GM21619 (cell line): Measurements from ENCODE around the gene DSCAML1.

Experiments
- ATAC-seq: cut with Tn5 transposase; IDR thresholded peaks from one replicate; pipeline ENCODE4 v1.9.1; 2021; ENCODE audit not compliant: unreplicated experiment

Gene DSCAML1

GRCh38 chr11:117702946-117703598 lies 93.9 kb downstream of the DSCAML1 start:
- ATAC-seq: no peak

- ATAC-seq: no peak
Observed at GRCh38 chr11:117701781-117702180, 95.2 kb downstream of the DSCAML1 start.

- ATAC-seq: no peak
Observed at GRCh38 chr11:117700551-117700950, 96.5 kb downstream of the DSCAML1 start.

DNA sequence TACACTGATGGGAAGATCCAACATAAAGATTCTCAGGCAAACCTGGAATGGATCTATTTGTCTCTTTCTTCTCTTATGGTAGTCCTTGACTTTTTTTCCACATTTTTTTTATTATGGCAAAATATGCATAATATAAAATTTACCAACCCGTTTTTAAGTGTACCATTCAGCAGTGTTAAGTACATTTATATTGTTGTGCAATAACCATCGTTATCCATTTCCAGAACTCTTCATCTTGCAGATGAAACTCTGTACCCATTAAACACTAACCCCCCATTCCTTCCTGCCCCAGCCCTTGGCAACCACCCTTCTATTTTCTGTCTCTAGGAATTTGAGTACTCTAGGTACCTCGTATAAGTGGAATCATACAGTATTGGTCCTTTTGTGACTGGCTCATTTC lies 99.7 kb downstream of the DSCAML1 start:
- ATAC-seq: no peak

DNA sequence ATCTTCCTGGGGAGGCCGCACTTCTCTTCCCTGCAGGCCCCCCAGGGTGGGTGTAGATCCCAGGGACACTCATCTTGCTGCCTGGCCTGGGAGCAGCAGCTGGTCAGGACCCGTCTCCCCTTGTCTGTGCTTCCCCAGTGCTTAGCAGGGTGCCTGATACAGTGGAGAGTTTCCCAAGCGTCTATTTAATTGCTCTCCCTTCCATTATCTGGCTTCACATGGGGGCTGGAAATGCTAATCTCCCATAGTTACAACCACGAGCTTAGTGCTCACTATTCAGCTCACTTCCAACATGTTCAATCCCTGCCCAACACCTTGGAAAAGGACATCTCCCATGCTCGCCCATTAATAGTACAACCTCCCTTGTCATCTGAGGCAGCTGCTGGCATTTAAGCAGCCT lies 100.5 kb downstream of the DSCAML1 start:
- no peak for ATAC-seq

DNA sequence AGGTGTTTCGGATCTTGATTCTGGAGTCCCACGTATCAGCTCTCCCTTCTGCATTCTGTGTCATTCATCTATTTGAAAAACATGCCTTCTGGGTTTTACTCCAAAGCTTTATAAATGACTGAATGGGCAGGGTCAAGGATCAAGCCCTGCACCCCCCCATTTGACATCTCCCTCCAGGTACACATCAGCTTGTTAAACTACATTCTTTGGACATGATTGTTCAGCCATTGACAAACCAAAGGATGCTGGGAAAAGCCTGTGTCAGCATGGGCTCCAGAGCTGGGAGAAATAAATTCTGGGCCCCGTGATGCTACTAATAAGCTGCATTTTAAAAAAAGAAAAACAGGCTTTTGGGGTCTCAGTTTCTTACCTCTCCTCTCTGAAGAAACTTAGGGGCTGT lies 103.7 kb downstream of the DSCAML1 start:
- no peak for ATAC-seq

GRCh38 chr11:117691516-117691915 lies 105.5 kb downstream of the DSCAML1 start:
- ATAC-seq: no peak

DNA sequence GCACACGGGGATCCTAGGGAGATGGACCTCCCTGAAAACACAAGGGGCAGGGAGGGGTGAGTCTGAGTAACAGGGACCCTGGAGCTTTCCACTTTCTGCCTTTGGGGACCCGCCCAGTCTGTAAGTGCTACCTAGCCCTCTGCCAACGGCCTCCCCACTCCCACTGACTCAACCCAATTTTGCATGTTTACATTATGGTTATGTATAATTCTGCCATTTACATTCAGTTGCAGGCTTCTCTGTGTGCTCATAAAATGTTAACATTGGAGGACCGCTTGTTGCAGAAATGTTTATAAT lies 105.8 kb downstream of the DSCAML1 start:
- no peak for ATAC-seq

GRCh38 chr11:117690484-117691217 lies 106.4 kb downstream of the DSCAML1 start:
- no peak for ATAC-seq

GRCh38 chr11:117688255-117688797 lies 108.7 kb downstream of the DSCAML1 start:
- no peak for ATAC-seq

- ATAC-seq: no peak
Observed at GRCh38 chr11:117687776-117688175, 109.2 kb downstream of the DSCAML1 start.

GRCh38 chr11:117686711-117687110 lies 110.3 kb downstream of the DSCAML1 start:
- ATAC-seq: no peak

DNA sequence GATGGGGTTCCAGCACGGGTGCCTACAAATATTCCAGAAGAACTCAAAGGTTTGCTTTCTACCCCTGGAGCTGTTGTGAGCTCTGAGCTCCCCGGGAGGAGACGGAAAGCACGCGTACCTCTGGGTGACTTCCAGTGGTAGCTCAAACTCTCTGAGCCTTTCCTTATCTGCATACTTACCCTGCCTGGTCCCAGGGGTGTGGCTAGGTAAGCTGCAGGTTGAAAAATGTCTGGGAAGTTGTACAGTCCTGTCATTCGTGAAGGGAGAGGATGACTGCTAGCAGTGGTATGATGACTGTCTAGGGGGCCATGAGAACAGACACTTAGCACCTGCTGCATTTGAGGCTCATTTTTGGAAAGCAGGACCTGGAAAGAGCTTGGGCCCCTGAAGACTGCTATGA lies 111.5 kb downstream of the DSCAML1 start:
- ATAC-seq: no peak

DNA sequence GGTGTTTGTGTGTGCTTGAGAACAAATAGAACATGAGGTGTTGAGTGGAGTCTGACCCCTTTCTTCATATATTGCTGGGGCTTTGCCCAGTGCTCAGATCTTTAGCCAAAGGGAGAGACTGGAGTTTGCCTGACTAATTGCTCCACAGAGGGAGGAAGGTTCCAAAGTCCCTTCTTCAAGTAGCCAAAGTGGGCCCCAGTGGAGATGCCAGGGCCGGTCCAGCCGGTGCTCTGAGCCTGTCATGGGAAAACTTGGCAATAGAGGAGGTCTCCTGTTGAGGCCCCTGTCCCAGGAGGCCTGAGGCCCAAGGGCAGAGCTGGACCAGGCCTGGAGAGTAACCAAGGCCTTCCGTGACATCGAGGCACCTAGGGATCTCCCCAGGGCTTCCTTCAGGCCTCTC lies 112.3 kb downstream of the DSCAML1 start:
- no peak for ATAC-seq

GRCh38 chr11:117684111-117684510 lies 112.9 kb downstream of the DSCAML1 start:
- ATAC-seq: no peak

GRCh38 chr11:117681438-117681837 lies 115.6 kb downstream of the DSCAML1 start:
- no peak for ATAC-seq

DNA sequence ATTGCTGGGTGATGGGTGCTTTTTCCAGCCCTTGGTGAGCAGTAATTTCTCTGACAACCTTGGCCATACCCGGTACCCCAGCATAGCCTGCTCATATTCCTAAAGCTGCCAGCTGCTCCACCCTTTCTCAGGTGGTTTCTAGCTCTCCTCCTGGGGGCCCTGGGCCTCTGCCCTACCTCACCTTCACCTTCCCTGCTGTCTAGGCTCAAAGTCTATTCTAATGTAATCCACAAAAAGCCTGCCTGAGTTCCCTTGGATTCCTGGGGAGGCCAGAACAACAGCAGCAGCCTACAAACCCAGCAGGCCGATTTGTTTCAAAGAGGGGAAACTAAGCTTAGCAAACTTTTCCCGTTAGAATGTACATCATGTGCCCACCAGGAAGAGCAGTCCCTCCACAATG lies 117.6 kb downstream of the DSCAML1 start:
- no peak for ATAC-seq

DNA sequence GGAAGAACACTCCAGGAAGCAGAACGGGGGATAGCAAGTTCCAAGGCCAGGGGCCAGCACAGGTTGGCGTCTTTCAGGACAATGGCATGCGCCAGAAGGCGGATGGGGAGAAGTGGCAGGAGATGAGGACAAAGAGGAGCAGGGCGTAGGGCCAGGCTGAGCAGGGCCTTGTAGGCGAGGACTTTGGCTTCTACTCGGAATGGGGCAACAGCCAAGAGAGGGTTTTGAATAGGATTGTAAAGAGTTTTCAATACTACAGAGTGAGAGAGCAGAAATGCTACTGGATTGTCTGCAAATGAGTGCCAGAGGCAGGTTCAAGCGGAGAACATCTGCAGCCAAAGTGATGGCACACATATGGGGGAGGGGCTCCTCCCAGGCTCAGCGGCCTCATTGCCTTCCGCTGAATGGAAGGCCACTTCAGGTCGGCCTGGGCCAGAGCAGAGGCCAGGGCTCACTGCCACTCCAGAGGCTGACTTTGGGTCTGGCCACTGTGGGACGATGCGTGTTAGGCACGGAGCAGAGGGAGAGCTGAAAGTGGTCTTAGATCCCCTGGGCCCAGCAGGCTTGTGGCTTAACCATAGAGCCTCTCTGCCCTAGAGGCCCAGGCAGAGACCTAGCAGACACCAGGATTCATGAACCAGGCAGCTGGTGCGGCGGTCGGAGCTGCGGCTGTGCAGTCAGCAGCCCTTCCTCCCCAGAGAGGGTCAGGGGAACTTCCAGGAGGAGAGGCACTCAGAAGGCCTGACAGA lies 118.2 kb downstream of the DSCAML1 start:
- ATAC-seq: no peak

DNA sequence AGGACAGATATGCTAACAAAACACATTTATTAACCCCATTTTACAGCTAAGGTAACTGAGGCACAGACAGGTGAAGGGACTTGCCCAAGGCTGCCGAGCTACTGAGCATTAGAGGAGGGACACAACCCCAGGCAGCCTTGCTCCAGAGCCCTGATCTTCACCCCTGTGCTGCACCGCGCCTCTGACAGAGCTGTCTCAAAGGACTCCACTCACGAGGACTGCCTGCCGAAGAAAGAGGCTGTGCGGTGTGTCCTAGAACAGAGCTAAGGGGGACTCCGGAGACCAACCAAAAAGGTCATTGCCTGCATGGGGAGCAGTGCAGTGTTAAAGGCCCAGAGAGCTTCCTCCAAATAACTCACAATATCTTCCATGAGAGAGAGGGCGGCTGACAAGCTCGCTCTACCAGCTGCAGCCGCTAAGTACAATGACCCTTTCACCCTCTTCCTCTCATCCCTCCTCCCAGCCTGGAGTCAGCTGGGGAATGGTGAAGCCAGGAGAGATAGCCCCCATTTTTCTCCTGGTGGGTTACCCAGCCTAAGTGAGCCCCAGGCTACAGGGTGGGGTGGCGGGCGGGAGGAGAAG lies 119.2 kb downstream of the DSCAML1 start:
- no peak for ATAC-seq

GRCh38 chr11:117676501-117676900 lies 120.5 kb downstream of the DSCAML1 start:
- ATAC-seq: no peak

GRCh38 chr11:117673602-117674001 lies 123.4 kb downstream of the DSCAML1 start:
- ATAC-seq: no peak

- ATAC-seq: no peak
Observed at GRCh38 chr11:117671370-117671769, 125.6 kb downstream of the DSCAML1 start.
